Left lung (tissue), 10 donors: ENCODE results near the gene TMEM271. TPM values are rescaled to one million over a fixed set of nuclear protein-coding genes. Genes with fewer than 3 reads are reported as not detected.
A peak's percentile ranks its signal among the peaks of the same experiment; 100 is the strongest.

Source experiments
- ATAC-seq: fragments of 200-7000 bp; cut with Tn5 transposase; one replicate; pipeline ENCODE4 v1.9.1; 2020; ENCODE audit warnings: moderate library complexity
- DNase-seq, 4 donors: peaks; one replicate each; pipeline ENCODE4 v3.0.0-alpha.2; 2013 to 2020
- H3K27ac ChIP-seq, 2 donors: fragments of 200-600 bp; sonication (generic) in 1 of 2; one replicate each; pipeline versions ENCODE4 v1.5.0 to v1.8.0; 2020 to 2021
- H3K27me3 ChIP-seq, 2 donors: fragments of 200-600 bp; sonication (generic) in 1 of 2; one replicate each; pipeline versions ENCODE4 v1.5.0 to v1.8.0; 2020 to 2021
- H3K36me3 ChIP-seq, 2 donors: fragments of 200-600 bp; sonication (generic) in 1 of 2; one replicate each; pipeline versions ENCODE4 v1.5.0 to v1.8.0; 2020 to 2021
- H3K4me1 ChIP-seq, 2 donors: fragments of 200-600 bp; one replicate each; pipeline ENCODE4 v1.8.0; 2021
- H3K4me3 ChIP-seq, 2 donors: fragments of 200-600 bp; sonication (generic) in 1 of 2; one replicate each; pipeline versions ENCODE4 v1.5.0 to v1.8.0; 2020 to 2021; ENCODE audit warnings: mild to moderate bottlenecking in 1 of 2
- H3K9me3 ChIP-seq, 2 donors: fragments of 200-600 bp; sonication (generic) in 1 of 2; one replicate each; pipeline versions ENCODE4 v1.5.0 to v1.8.0; 2020 to 2021
- CTCF ChIP-seq, 2 donors: fragments of 200-600 bp; sonication (generic) in 1 of 2; IDR thresholded peaks; one replicate each; pipeline versions ENCODE4 v1.5.0 to v1.8.0; 2021; ENCODE audit warnings: antibody characterized with exemption in 2 of 2
- intact Hi-C, 2 donors: fragments of 100-400 bp; cut with DNase I; formaldehyde crosslinking; loops; one replicate each; pipeline versions ENCODE4 v1.11.2 to v1.14.2; 2022
- polyA plus RNA-seq, 6 donors: library from polyadenylated mRNA; unstranded; fragments of 120-200 nt; gene quantifications; one replicate each; pipeline ENCODE4 v1.2.1, GENCODE V29; 2013; ENCODE audit not compliant: insufficient read length in 6 of 6
- total RNA-seq, 2 donors: library from RNA; stranded (reverse); fragmentation: NEBNext Ultra II Directional; extraction: Animal tissue kit (Norgen Biotek cat#: 25700); gene quantifications; one replicate each; pipeline ENCODE4 v1.2.1, GENCODE V29; 2021
- donor health status: DM: no; HTN: yes; CAD: no.
- donor health status: DM: no; HTN: no; CAD: no.

TMEM271 gene
- total and polyA plus RNA-seq, 8 donors: not detected

DNA sequence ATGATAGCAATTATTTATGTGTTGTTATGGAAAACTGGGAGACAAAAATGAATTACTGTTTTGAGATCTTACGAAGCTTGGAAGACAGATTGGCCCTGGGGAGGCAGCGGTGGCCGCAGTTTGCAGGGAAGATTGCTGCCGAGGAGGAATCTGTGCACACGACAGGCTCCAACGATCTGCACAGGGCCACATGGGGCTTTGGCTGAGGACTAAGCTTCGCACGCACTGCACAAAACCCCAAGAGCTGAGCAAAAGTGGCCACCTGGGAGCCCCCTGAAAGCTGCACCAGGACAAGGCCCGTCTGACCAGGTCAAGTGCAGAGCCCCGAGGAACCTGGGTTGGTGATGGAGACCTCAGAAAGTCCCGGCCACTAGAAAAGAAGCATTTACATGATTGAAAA is 44.1 kb upstream of the TMEM271 start:
- DNase-seq (peak in 1 of 4 donors; percentile 53), ATAC-seq (no peak)
- intact Hi-C loops: no loop called here
- Histone ChIP-seq H3K27me3 (peaks cover 0 to 12% of the 10 kb centered on the region in 2 donors), H3K4me1 (no peaks in the 10 kb centered on the region), H3K9me3 (no peaks in the 10 kb centered on the region), H3K36me3 (no peaks in the 10 kb centered on the region), H3K4me3 (no peak overlapping the region), H3K27ac (no peak overlapping the region)
- TF ChIP-seq CTCF (IDR thresholded peaks at IDR 0.05): no peak

- H3K27me3 ChIP-seq: peaks cover 0 to 2% of the 10 kb centered on the region in 2 donors
- no peak overlapping the region for H3K4me3 ChIP-seq
- no peaks in the 10 kb centered on the region for H3K9me3 ChIP-seq
- ATAC-seq (peak; percentile 96), DNase-seq (peak in 3 of 4 donors; percentile 33 to 56 (median 47))
- no peaks in the 10 kb centered on the region for H3K4me1 ChIP-seq
- no peak for TF ChIP-seq CTCF (IDR thresholded peaks at IDR 0.05)
- no peaks in the 10 kb centered on the region for H3K36me3 ChIP-seq
- no peak overlapping the region for H3K27ac ChIP-seq
- intact Hi-C loops: no loop called here
Measured at GRCh38 chr4:617644-618641, 41.8 kb upstream of the TMEM271 start.

DNA sequence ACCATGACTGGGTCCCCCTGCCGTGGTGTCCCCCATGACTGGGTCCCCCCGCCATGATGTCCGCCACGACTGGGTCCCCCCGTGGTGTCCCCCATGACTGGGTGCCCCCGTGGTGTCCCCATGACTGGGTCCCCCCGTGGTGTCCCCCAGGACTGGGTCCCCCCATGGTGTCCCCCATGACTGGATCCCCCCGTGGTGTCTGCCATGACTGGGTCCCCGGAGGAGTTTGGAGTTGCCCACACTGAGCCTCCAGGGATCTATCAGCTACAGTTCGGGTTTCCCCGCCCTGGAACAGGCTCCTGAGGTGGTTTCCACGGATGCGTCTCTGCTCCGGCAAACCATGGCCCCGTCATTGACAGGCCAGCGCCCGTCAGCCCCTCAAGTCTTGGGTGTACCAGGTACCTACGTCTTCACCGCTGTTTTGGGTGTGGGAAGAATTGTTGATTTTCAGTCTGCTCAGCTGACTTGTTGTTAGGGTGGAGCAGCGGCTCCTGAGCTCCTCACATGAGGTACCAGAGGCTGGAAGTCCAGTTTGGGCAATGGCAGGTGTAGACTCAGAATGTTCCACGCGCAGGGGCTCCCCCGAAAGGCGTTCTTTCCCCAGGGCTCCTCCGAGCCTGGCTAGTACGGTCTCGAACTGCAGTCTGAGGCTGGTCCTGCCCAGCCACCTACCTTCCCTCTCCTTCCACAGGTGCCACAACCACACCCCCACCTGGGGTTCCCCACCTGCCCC is 41.0 kb upstream of the TMEM271 start:
- no peak for TF ChIP-seq CTCF (IDR thresholded peaks at IDR 0.05)
- intact Hi-C loops: no loop called here
- ATAC-seq (no peak), DNase-seq (no peak)
- Histone ChIP-seq H3K4me3 (no peak overlapping the region), H3K9me3 (no peaks in the 10 kb centered on the region), H3K4me1 (no peaks in the 10 kb centered on the region), H3K27ac (no peak overlapping the region), H3K36me3 (no peaks in the 10 kb centered on the region), H3K27me3 (peaks cover 0 to 11% of the 10 kb centered on the region in 2 donors)

DNA sequence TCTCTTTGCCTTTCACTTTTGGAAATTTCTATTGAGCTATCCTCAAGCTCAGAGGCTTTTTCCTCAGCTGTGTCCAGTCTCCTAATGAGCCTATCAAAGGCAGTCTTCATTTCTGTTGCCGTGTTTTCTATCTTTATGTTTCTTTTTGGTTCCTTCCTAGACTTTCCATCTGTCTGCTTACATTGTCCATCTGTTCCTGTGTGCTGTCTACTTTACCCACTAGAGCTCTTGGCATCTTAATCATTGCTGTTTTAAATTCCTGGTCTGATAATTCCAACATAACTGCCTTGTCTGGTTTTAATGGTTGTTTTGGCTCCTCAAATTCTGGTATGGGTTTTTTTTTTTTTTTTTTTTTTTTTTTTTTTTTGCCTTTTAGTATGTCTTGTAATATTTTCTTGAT is 40.0 kb upstream of the TMEM271 start:
- DNase-seq (no peak), ATAC-seq (no peak)
- Histone ChIP-seq H3K9me3 (no peaks in the 10 kb centered on the region), H3K36me3 (no peaks in the 10 kb centered on the region), H3K27ac (no peak overlapping the region), H3K4me1 (no peaks in the 10 kb centered on the region), H3K4me3 (no peak overlapping the region), H3K27me3 (peaks cover 0 to 17% of the 10 kb centered on the region in 2 donors)
- intact Hi-C loops: no loop called here
- no peak for TF ChIP-seq CTCF (IDR thresholded peaks at IDR 0.05)

- DNase-seq: no peak
- no peak for TF ChIP-seq CTCF (IDR thresholded peaks at IDR 0.05)
- Histone ChIP-seq H3K9me3 (no peaks in the 10 kb centered on the region), H3K27me3 (peaks cover 0 to 35% of the 10 kb centered on the region in 2 donors), H3K4me3 (no peak overlapping the region), H3K36me3 (no peaks in the 10 kb centered on the region), H3K27ac (no peak overlapping the region), H3K4me1 (no peaks in the 10 kb centered on the region)
- intact Hi-C loops: no loop called here
- no peak for ATAC-seq
Measured at GRCh38 chr4:613126-613525, 37.0 kb upstream of the TMEM271 start.
